Tongue (tissue), 2 donors: Measurements from ENCODE around the gene ALLC. TPM values are rescaled to one million over a fixed set of nuclear protein-coding genes. Genes with fewer than 3 reads are reported as not detected.
A peak's percentile ranks its signal among the peaks of the same experiment; 100 is the strongest.

Source experiments
- DNase-seq: peaks from one replicate; pipeline ENCODE4 v3.0.0-alpha.2; 2015
- total RNA-seq: library from RNA; depleted of rRNA; stranded (reverse); fragments of >200 nt; gene quantifications from one replicate; pipeline ENCODE4 v1.2.3, GENCODE V29; 2014

ALLC gene
- total RNA-seq, 1 donor from 2014 or later, result not detected

DNA sequence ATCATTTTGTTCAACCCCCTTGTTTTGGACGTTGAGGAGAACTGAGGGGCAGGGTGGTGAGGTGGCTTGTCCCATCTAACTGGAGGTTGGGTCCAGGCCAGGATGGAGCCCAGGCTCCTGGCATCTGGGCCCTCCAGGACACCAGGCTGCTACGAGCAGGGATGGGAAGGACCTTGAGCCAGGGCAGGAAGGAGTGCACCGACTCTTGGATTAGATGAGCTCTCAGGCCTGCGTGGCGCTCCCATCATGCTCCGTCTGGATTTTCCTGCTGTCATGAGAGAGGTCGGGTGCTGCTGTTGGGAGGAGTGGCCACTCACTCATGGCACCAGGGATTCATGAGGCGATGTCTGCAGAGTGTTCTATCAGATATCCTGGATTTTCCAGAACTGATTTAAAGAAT, 18.3 kb upstream of the ALLC start:
- no peak for DNase-seq

GRCh38 chr2:3641181-3641580, 16.8 kb upstream of the ALLC start:
- DNase-seq, result no peak

- peak; percentile 48 for DNase-seq
Observed at GRCh38 chr2:3641841-3642421, 16.1 kb upstream of the ALLC start.

DNA sequence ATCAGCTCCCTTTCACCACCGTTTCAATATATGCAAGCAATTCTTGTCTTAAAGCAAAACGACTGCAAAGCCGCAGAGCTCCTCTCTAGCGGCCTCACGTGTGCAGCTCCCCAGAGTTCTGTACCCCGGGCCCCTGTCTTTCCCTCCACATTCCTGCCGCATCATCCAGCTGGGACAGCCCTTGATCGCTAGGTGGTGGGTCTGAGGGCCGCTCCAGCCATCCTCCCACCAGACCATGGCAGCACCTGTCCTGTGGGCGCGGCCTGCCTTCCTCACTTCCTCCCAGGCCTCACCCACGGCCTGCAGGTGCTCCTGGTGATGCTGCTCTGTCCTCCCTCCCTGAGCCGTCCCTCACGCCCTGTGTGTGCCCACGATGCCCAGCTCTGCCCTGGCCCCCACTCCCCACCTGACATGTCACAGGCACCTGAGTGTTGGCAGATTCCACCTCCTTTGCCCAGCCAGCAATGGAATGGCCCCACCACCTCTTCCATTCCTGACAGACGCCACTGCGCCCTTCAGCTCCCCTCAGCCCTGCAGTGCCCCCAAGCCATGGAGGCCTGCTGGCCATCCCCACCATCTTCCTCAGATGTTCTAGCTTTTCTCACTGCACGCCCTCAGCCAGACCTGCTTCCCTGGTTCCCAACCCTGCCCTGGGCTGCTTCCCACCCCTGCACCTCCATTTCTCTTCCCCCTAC, 15.3 kb upstream of the ALLC start:
- DNase-seq, result no peak

GRCh38 chr2:3643371-3644245, 14.4 kb upstream of the ALLC start:
- no peak for DNase-seq

GRCh38 chr2:3644246-3644525, 13.8 kb upstream of the ALLC start:
- DNase-seq, result no peak

DNA sequence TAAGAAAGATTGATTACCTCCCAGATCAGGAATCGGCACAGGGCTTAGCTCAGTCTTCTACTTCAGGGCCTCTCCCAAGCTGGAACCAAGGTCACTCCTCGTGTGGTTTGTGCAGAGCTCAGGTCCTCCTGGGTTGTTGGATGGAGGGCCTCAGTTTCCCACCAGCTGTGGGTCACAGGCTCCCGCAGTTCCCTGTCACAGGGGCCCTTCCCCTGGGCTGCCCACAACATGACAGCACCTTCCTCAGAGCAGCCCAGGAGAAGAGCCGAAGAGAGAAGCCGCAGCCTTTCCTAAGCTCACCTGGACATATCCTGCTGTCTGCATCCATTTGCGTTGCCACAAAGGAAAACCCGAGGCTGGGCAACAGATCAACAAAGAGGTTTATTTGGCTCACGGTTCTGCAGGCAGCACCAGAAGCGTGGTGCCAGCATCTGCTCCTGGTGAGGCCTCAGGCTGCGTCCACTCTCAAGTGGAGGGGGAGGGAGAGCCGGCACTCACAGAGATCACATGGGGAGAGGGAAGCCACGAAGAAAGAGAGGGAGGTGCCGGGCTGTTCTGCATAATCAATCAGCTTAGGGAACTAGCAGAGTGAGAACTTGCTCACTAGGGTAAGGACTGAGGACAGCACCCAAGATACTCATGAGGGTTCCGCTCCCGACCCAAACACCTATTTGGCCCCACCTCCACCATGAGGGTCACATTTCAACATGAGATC, 13.0 kb upstream of the ALLC start:
- DNase-seq, result no peak

DNA sequence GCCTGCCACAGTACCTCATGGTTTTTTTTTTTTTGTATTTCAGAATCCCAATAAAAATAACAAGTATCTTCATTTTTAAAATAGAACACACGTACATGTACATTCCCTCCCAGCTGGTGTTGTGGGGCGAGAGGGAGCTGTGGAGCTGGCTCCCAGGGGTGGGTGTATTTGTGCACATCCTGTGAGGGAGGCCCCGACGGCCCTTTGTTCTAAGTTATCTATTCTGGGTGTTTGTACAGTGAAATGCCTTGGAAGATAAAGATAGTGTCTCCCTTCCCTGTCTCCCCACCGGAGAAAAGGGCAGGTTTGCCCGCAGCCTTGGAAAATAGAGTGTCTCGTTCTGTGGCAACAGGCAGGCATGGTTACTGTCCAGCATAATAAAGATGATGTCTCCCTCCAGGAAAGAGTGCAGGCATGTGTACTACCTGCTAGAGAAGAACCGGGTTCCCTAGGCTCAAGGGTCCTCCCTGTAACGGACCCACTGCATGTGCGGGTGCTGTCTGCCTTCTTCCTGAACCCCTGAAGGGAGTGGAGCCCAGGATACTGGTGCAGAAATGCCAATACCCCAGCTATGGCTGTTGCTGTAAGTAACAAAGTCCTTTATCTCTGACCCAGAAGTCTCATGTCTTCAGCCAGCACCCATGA, 12.1 kb upstream of the ALLC start:
- DNase-seq, result no peak

GRCh38 chr2:3646446-3646845, 11.6 kb upstream of the ALLC start:
- DNase-seq, result no peak

GRCh38 chr2:3647246-3647645, 10.8 kb upstream of the ALLC start:
- DNase-seq, result no peak

- DNase-seq, result no peak
Observed at GRCh38 chr2:3647831-3648651, 10.0 kb upstream of the ALLC start.

DNA sequence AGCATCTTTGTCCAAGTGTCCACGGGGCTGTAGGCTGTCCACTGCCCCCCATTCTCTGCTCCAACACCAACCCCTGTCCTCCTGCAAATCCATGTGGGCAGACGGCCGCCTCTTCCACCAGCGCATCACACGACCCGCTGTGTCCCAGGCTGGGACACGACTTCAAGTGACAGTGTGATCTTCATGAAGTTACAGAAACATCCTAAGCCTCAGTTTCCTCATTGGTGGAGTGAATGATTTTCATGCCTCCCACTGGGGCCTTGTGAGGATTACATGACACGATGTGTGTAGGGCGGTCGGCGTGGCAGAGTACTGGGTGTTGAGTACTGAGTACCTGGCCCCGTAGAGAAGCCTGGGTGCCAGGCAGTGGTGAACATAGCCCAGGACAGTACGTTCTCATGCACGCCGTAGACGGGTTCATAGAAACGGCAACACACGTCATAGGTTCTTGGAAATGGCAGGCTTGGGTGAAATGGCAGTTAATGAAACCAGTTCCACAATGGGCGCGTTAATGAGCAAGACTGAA, 9.3 kb upstream of the ALLC start:
- DNase-seq, result no peak

DNA sequence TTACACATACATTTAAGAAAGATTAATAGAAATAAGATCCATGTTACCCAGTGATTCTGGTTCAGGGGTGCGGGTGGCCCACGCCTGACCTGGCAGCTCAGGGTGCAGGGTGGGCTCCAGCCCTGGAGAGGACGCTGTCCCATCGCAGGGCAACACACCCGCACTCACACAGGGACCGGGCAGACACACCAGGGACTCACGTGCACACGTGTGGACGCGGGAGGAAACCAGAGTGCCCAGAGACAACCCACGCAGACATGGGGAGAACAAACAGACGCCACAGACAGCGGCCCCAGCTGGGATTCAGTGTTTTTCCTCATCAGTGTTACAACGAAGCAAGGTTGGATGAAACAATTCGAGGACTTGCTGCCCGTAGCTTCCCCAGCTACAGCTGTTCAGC, 8.4 kb upstream of the ALLC start:
- no peak for DNase-seq

GRCh38 chr2:3650140-3650920, 7.7 kb upstream of the ALLC start:
- DNase-seq, result no peak

DNA sequence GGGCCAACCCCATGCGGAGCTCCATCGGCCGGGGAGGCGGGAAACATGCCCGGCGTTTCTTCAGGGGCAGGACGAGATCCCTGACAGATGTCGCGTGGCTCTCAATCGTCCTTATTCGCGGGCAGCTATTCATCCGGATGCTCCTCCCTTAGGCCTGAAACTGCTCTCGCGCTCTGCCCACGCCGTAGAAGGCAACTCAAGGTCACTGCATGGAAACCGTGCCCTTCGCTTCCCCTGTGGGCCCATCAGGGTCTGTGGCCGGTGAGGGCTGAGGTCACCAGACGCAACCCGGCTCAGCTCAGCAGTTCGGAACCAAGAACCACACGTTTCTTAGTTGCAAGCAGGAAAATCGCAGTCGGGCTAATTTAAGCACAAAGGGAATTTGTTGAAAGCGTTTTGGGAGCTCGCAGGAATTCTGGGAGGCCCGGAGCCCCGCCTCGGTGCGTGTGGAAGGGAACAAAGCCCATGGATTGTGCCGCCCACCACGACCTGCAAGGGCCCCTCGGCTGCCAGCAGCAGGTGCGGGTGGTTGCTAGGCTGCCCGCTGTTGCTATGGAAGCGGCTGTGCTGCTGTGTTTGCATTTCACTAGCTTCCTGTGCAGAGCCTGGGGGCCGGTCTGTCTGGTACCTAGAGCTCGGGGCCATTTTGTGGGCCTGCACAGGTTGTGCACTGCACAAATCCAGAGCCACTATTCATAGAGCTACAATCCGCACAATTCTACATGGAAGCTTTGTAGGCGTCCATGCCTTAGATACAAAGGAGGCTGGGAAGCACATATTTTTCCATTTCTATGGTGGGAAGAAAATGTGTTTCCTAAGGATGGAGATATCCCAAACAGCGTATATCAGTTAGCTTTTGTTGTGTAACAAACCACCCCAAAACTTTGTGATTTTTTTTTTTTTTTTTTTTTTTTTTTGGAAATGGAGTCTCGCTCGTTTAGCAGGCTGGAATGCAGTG, 6.0 kb upstream of the ALLC start:
- peak; percentile 86 for DNase-seq

- no peak for DNase-seq
Observed at GRCh38 chr2:3652896-3653625, 4.9 kb upstream of the ALLC start.

GRCh38 chr2:3654011-3654410, 4.0 kb upstream of the ALLC start:
- no peak for DNase-seq

DNA sequence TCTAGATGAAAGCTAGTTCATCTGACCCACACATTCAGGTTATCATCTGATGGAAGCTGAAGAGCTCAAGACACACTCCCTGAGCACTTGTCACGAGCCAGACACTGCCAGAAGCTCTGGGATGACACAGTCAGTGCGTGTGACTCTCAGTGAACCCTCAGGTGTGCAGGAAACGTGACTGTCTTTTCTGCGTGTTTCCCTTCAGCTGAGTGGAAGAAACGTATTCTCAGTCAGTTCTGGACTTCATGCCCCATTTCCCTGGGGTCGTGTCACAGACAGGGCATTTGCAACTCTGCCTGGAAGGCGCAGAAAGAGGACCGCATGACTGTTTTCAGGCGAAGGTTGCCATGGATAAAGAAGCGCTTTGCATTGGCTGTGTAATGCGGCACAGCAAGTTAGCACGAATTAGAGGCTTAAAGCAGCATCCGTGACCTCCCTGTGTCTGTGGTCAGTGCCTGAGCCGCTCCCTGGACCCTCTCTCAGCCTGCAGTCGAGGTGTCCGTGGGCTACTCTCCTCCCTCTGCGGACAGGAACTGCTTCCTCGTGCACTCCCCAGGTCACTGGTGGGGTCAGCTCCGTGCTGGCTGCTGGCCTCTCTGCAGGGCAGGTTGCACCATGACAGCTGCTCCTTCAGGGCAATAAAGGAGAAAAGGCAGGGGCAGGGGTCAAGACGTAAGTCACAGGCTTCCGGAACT, 3.3 kb upstream of the ALLC start:
- DNase-seq, result no peak
